ENCODE data around the gene DENND2A. TPM values are rescaled to one million over a fixed set of nuclear protein-coding genes. Genes with fewer than 3 reads are reported as not detected.

DENND2A gene
- 1 to 10 TPM; 7.4 to 9.2 TPM for total RNA-seq

- peak; percentile 70 for DNase-seq
- Histone ChIP-seq H3K27me3 (peaks cover 11% of the 10 kb centered on the region), H3K36me3 (no peaks in the 10 kb centered on the region), H3K27ac (peak within 1 kb of the TSS; percentile 41), H3K9me3 (no peaks in the 10 kb centered on the region), H3K9ac (ENCODE audit: low read depth in 2 of 2, low read length in 2 of 2) (peak within 1 kb of the TSS; percentile 68 to 70), H3K4me1 (no peaks in the 10 kb centered on the region), H3K4me3 (peak within 1 kb of the TSS; percentile 50)
- intact Hi-C loops (cut with DNase I), result no loop called here
- no peak for TF ChIP-seq CTCF (IDR thresholded peaks at IDR 0.05)
Observed at GRCh38 chr7:140640727-140641523, at the start of gene DENND2A. TSS of gene DENND2A (minus strand) at chr7:140640813. CDS start at chr7:140602397, 38,416 bp downstream.

GRCh38 chr7:140689199-140690152 is 48.9 kb upstream of the DENND2A start:
- no peaks in the 10 kb centered on the region for H3K9me3 ChIP-seq
- H3K36me3 ChIP-seq, result no peaks in the 10 kb centered on the region

GRCh38 chr7:140688341-140688740 is 47.7 kb upstream of the DENND2A start:
- H3K4me1 ChIP-seq, result no peaks in the 10 kb centered on the region
- H3K36me3 ChIP-seq, result no peaks in the 10 kb centered on the region
- no peaks in the 10 kb centered on the region for H3K27me3 ChIP-seq
- H3K9ac ChIP-seq (ENCODE audit: low read depth in 2 of 2, low read length in 2 of 2), result no peak overlapping the region
- no peak for DNase-seq
- intact Hi-C loops (cut with DNase I), result no loop called here
- H3K4me3 ChIP-seq, result no peak overlapping the region
- H3K27ac ChIP-seq, result no peak overlapping the region
- TF ChIP-seq CTCF (IDR thresholded peaks at IDR 0.05), result no peak
- no peaks in the 10 kb centered on the region for H3K9me3 ChIP-seq

More at GRCh38 chr7:140689199-140690152, 48.9 kb upstream of the DENND2A start:
- TF ChIP-seq CTCF (IDR thresholded peaks at IDR 0.05), result no peak
- Histone ChIP-seq H3K27ac (no peak overlapping the region), H3K4me3 (no peak overlapping the region), H3K27me3 (no peaks in the 10 kb centered on the region), H3K9ac (ENCODE audit: low read depth in 2 of 2, low read length in 2 of 2) (no peak overlapping the region), H3K4me1 (no peaks in the 10 kb centered on the region)
- intact Hi-C loops (cut with DNase I), result no loop called here
- DNase-seq, result no peak

GRCh38 chr7:140686921-140687320 is 46.3 kb upstream of the DENND2A start:
- no peak for TF ChIP-seq CTCF (IDR thresholded peaks at IDR 0.05)
- intact Hi-C loops (cut with DNase I), result no loop called here
- Histone ChIP-seq H3K4me3 (no peak overlapping the region), H3K9ac (ENCODE audit: low read depth in 2 of 2, low read length in 2 of 2) (no peak overlapping the region), H3K36me3 (no peaks in the 10 kb centered on the region), H3K27me3 (no peaks in the 10 kb centered on the region), H3K9me3 (no peaks in the 10 kb centered on the region), H3K4me1 (no peaks in the 10 kb centered on the region), H3K27ac (no peak overlapping the region)
- no peak for DNase-seq

GRCh38 chr7:140685407-140686087 is 44.9 kb upstream of the DENND2A start:
- Histone ChIP-seq H3K4me1 (no peaks in the 10 kb centered on the region), H3K9me3 (no peaks in the 10 kb centered on the region), H3K4me3 (no peak overlapping the region), H3K27ac (no peak overlapping the region), H3K36me3 (no peaks in the 10 kb centered on the region), H3K9ac (ENCODE audit: low read depth in 2 of 2, low read length in 2 of 2) (no peak overlapping the region), H3K27me3 (no peaks in the 10 kb centered on the region)
- no peak for TF ChIP-seq CTCF (IDR thresholded peaks at IDR 0.05)
- intact Hi-C loops (cut with DNase I), result no loop called here
- DNase-seq, result no peak
